HEK293 (cell line): ENCODE data around the gene C10orf88.

Experiments used
- CTCF ChIA-PET: fragments of 350-600 bp; formaldehyde crosslinking; extraction: SDS; loops from one replicate; lab custom pipeline; 2021; ENCODE audit warnings: antibody characterized with exemption; lab: Yijun Ruan, JAX
- POLR2A ChIA-PET: fragments of 300-600 bp; formaldehyde crosslinking; extraction: SDS; loops from one replicate; lab custom pipeline; 2020; ENCODE audit warnings: antibody characterized with exemption, inconsistent platforms; lab: Yijun Ruan, JAX
- H3K27ac ChIP-seq: fragments of 200-500 bp; sonication (Bioruptor generic); 2 replicates; pipeline ENCODE4 v1.5.1; 2014; ENCODE audit warnings: low read depth, low read length, control low read depth, inconsistent platforms; ENCODE audit errors: extremely low read depth
- H3K36me3 ChIP-seq, 2 experiments: fragments of 200-500 bp in 1 of 2; sonication (Bioruptor generic) in 1 of 2; 1 replicate in 1 of 2; 2 replicates in 1 of 2; pipeline ENCODE4 v1.5.1; 2014 to 2017; ENCODE audit warnings: inconsistent platforms in 2 of 2, low read length in 2 of 2; ENCODE audit not compliant: control insufficient read depth in 2 of 2, insufficient read depth in 1 of 2
- H3K4me1 ChIP-seq: fragments of 200-500 bp; sonication (Bioruptor generic); 2 replicates; pipeline ENCODE4 v1.5.1; 2014; ENCODE audit warnings: mild to moderate bottlenecking, low read length, inconsistent platforms; ENCODE audit not compliant: control insufficient read depth, insufficient read depth
- H3K4me3 ChIP-seq: 2 replicates; pipeline ENCODE4 v1.5.1; 2011; ENCODE audit warnings: low read depth, mild to moderate bottlenecking, control low read depth, low read length, moderate library complexity
- H3K9me3 ChIP-seq: fragments of 200-500 bp; sonication (Bioruptor generic); 2 replicates; pipeline ENCODE4 v1.5.1; 2014; ENCODE audit warnings: low read depth, low read length, inconsistent platforms; ENCODE audit not compliant: control insufficient read depth, insufficient read depth
- KLF9 ChIP-seq: fragments of 450-650 bp; formaldehyde crosslinking; IDR thresholded peaks from 2 replicates; pipeline ENCODE4 v1.5.1; 2016; ENCODE audit warnings: missing biosample characterization, missing genetic modification characterization, low read depth
- MEIS1 ChIP-seq: sonication (generic); formaldehyde crosslinking; IDR thresholded peaks from 2 replicates; pipeline ENCODE4 v1.8.1; 2022; ENCODE audit warnings: missing genetic modification reagents, mild to moderate bottlenecking, borderline replicate concordance
- ZBTB1 ChIP-seq: fragments of 450-650 bp; formaldehyde crosslinking; IDR thresholded peaks from 2 replicates; pipeline ENCODE4 v1.5.1; 2016; ENCODE audit warnings: missing biosample characterization, missing genetic modification characterization
- ZIC2 ChIP-seq: fragments of 450-650 bp; formaldehyde crosslinking; IDR thresholded peaks from 2 replicates; pipeline ENCODE4 v1.5.1; 2016; ENCODE audit warnings: missing biosample characterization, missing genetic modification characterization
- ZNF155 ChIP-seq: fragments of 450-650 bp; formaldehyde crosslinking; IDR thresholded peaks from 2 replicates; pipeline ENCODE4 v1.5.1; 2016; ENCODE audit warnings: missing biosample characterization, missing genetic modification characterization
- ZNF211 ChIP-seq: fragments of 450-650 bp; formaldehyde crosslinking; IDR thresholded peaks from 2 replicates; pipeline ENCODE4 v1.5.1; 2016; ENCODE audit warnings: low read depth, missing biosample characterization, missing genetic modification characterization
- ZNF391 ChIP-seq: fragments of 450-650 bp; formaldehyde crosslinking; IDR thresholded peaks from 2 replicates; pipeline ENCODE4 v1.5.1; 2016; ENCODE audit warnings: low read depth, missing biosample characterization, missing genetic modification characterization, borderline replicate concordance
- ZNF558 ChIP-seq: fragments of 450-650 bp; formaldehyde crosslinking; IDR thresholded peaks from 2 replicates; pipeline ENCODE4 v1.5.1; 2016; ENCODE audit warnings: missing biosample characterization, missing genetic modification characterization
- ZNF585B ChIP-seq: fragments of 450-650 bp; formaldehyde crosslinking; IDR thresholded peaks from 2 replicates; pipeline ENCODE4 v1.5.1; 2016; ENCODE audit warnings: missing biosample characterization, missing genetic modification characterization
- ZNF670 ChIP-seq: fragments of 450-650 bp; formaldehyde crosslinking; IDR thresholded peaks from 2 replicates; pipeline ENCODE4 v1.5.1; 2016; ENCODE audit warnings: missing biosample characterization, missing genetic modification characterization, low read depth
- ZNF843 ChIP-seq: fragments of 450-650 bp; formaldehyde crosslinking; IDR thresholded peaks from 2 replicates; pipeline ENCODE4 v1.5.1; 2016; ENCODE audit warnings: missing biosample characterization, missing genetic modification characterization
- TF ChIP-seq, protein P1 (sequence below): fragments of 450-650 bp; formaldehyde crosslinking; IDR thresholded peaks from 2 replicates; pipeline ENCODE4 v1.5.1; 2016; ENCODE audit warnings: missing biosample characterization, missing genetic modification characterization
- TF ChIP-seq, protein P2 (sequence below): fragments of 450-650 bp; formaldehyde crosslinking; IDR thresholded peaks from 2 replicates; pipeline ENCODE4 v1.5.1; 2017; ENCODE audit warnings: missing biosample characterization, missing genetic modification characterization
- TF ChIP-seq, protein P3 (sequence below): fragments of 450-650 bp; formaldehyde crosslinking; IDR thresholded peaks from 2 replicates; pipeline ENCODE4 v1.5.1; 2016; ENCODE audit warnings: missing biosample characterization, missing genetic modification characterization
- TF ChIP-seq, protein P4 (sequence below): fragments of 450-650 bp; formaldehyde crosslinking; IDR thresholded peaks from 2 replicates; pipeline ENCODE4; 2016; ENCODE audit warnings: missing biosample characterization, missing genetic modification characterization
- TF ChIP-seq, protein P5 (sequence below): fragments of 450-650 bp; formaldehyde crosslinking; IDR thresholded peaks from 2 replicates; pipeline ENCODE4 v1.5.1; 2016; ENCODE audit warnings: missing biosample characterization, missing genetic modification characterization, low read depth
- TF ChIP-seq, protein P6 (sequence below): fragments of 450-650 bp; formaldehyde crosslinking; IDR thresholded peaks from 2 replicates; pipeline ENCODE4 v1.5.1; 2016; ENCODE audit warnings: missing biosample characterization, missing genetic modification characterization, low read depth
- TF ChIP-seq, protein P7 (sequence below): fragments of 450-650 bp; formaldehyde crosslinking; IDR thresholded peaks from 2 replicates; pipeline ENCODE4 v1.5.1; 2017; ENCODE audit warnings: missing biosample characterization, missing genetic modification characterization
- TF ChIP-seq, protein P8 (sequence below): sonication (generic); formaldehyde crosslinking; IDR thresholded peaks from 2 replicates; pipeline ENCODE4 v1.8.1; 2022; ENCODE audit warnings: mild to moderate bottlenecking, moderate library complexity, missing genetic modification reagents

The C10orf88 gene

DNA sequence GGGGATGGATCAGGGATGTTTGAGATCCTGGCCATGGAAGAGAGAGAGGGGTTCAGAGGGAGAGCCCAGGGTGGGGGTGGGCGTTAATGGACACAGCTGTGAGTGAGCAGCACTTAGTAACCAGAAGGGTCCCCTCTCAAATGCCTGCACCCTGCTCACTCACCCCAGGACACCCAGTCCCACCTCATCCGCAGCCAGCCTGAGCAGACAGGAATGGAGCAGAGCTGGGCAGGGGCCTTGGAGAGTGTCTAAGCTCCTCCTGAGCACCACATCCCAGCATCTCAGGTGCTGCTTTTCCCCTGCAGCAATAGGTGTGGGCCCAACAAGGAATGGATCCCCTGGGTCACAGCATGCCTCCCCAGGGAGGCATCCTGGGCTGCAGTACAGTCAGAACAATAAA lies 38.3 kb downstream of the C10orf88 start (continued):
- TF ChIP-seq, protein P1, sequence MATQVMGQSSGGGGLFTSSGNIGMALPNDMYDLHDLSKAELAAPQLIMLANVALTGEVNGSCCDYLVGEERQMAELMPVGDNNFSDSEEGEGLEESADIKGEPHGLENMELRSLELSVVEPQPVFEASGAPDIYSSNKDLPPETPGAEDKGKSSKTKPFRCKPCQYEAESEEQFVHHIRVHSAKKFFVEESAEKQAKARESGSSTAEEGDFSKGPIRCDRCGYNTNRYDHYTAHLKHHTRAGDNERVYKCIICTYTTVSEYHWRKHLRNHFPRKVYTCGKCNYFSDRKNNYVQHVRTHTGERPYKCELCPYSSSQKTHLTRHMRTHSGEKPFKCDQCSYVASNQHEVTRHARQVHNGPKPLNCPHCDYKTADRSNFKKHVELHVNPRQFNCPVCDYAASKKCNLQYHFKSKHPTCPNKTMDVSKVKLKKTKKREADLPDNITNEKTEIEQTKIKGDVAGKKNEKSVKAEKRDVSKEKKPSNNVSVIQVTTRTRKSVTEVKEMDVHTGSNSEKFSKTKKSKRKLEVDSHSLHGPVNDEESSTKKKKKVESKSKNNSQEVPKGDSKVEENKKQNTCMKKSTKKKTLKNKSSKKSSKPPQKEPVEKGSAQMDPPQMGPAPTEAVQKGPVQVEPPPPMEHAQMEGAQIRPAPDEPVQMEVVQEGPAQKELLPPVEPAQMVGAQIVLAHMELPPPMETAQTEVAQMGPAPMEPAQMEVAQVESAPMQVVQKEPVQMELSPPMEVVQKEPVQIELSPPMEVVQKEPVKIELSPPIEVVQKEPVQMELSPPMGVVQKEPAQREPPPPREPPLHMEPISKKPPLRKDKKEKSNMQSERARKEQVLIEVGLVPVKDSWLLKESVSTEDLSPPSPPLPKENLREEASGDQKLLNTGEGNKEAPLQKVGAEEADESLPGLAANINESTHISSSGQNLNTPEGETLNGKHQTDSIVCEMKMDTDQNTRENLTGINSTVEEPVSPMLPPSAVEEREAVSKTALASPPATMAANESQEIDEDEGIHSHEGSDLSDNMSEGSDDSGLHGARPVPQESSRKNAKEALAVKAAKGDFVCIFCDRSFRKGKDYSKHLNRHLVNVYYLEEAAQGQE (tag by site-specific recombination): no peak
- no peak for TF ChIP-seq ZNF211
- TF ChIP-seq ZIC2 (tag by site-specific recombination): no peak
- TF ChIP-seq ZNF155: no peak
- TF ChIP-seq, protein P2, sequence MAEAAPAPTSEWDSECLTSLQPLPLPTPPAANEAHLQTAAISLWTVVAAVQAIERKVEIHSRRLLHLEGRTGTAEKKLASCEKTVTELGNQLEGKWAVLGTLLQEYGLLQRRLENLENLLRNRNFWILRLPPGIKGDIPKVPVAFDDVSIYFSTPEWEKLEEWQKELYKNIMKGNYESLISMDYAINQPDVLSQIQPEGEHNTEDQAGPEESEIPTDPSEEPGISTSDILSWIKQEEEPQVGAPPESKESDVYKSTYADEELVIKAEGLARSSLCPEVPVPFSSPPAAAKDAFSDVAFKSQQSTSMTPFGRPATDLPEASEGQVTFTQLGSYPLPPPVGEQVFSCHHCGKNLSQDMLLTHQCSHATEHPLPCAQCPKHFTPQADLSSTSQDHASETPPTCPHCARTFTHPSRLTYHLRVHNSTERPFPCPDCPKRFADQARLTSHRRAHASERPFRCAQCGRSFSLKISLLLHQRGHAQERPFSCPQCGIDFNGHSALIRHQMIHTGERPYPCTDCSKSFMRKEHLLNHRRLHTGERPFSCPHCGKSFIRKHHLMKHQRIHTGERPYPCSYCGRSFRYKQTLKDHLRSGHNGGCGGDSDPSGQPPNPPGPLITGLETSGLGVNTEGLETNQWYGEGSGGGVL: no peak
- TF ChIP-seq, protein P3, sequence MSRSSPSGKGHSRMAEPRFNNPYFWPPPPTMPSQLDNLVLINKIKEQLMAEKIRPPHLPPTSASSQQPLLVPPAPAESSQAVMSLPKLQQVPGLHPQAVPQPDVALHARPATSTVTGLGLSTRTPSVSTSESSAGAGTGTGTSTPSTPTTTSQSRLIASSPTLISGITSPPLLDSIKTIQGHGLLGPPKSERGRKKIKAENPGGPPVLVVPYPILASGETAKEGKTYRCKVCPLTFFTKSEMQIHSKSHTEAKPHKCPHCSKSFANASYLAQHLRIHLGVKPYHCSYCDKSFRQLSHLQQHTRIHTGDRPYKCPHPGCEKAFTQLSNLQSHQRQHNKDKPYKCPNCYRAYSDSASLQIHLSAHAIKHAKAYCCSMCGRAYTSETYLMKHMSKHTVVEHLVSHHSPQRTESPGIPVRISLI (tag by site-specific recombination): no peak
- TF ChIP-seq, protein P4, sequence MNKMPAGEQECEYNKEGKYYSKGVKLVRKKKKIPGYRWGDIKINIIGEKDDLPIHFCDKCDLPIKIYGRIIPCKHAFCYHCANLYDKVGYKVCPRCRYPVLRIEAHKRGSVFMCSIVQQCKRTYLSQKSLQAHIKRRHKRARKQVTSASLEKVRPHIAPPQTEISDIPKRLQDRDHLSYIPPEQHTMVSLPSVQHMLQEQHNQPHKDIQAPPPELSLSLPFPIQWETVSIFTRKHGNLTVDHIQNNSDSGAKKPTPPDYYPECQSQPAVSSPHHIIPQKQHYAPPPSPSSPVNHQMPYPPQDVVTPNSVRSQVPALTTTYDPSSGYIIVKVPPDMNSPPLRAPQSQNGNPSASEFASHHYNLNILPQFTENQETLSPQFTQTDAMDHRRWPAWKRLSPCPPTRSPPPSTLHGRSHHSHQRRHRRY (tag by site-specific recombination): no peak

DNA sequence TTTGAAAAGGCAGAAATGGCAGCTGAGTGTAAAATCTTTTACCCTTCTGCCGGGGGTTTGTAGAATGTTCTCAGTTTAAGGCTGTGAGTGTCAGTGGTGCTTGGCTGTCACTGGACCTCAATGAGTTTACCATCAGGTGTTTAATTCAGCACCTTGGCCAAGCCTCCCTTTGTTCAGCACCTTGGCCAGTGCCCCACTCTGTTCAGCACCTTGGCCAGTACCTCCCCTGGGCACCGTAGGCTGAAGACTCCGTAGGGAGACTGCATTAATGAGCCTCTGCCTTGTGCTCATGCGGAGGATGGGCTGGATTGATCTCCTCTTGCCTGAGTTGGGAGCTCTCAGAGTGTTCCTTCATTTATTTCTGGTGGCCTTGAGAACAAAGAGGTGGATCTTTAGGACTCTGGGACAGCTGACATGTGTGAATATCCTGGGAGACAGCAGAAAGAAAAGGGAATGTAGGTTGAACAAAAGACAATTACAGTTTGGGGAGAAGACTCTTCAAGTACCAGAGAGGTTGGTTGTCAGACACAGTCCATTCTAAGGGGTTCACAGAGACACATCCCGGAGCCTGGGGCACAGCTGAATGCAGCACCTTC lies 42.0 kb downstream of the C10orf88 start:
- Histone ChIP-seq H3K9me3 (no peaks in the 10 kb centered on the region), H3K36me3 (no peaks in the 10 kb centered on the region), H3K4me3 (no peak overlapping the region), H3K27ac (no peak overlapping the region), H3K4me1 (no peaks in the 10 kb centered on the region)
- ChIA-PET CTCF (interaction anchor here (0.6 kb wide), 1 partner anchor 670 kb away, joined by 3 read pairs; no protein-coding TSS in a partner anchor), POLR2A (no interaction called here)
- no peak for TF ChIP-seq ZNF558
- no peak for TF ChIP-seq ZBTB1
- no peak for TF ChIP-seq ZNF843 (tag by site-specific recombination)
- TF ChIP-seq MEIS1 (CRISPR knock-in tag): peak; percentile 83; the same call in 1 of the 2 replicates
- TF ChIP-seq, protein P5, sequence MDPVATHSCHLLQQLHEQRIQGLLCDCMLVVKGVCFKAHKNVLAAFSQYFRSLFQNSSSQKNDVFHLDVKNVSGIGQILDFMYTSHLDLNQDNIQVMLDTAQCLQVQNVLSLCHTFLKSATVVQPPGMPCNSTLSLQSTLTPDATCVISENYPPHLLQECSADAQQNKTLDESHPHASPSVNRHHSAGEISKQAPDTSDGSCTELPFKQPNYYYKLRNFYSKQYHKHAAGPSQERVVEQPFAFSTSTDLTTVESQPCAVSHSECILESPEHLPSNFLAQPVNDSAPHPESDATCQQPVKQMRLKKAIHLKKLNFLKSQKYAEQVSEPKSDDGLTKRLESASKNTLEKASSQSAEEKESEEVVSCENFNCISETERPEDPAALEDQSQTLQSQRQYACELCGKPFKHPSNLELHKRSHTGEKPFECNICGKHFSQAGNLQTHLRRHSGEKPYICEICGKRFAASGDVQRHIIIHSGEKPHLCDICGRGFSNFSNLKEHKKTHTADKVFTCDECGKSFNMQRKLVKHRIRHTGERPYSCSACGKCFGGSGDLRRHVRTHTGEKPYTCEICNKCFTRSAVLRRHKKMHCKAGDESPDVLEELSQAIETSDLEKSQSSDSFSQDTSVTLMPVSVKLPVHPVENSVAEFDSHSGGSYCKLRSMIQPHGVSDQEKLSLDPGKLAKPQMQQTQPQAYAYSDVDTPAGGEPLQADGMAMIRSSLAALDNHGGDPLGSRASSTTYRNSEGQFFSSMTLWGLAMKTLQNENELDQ (tag by site-specific recombination): no peak
- TF ChIP-seq, protein P6, sequence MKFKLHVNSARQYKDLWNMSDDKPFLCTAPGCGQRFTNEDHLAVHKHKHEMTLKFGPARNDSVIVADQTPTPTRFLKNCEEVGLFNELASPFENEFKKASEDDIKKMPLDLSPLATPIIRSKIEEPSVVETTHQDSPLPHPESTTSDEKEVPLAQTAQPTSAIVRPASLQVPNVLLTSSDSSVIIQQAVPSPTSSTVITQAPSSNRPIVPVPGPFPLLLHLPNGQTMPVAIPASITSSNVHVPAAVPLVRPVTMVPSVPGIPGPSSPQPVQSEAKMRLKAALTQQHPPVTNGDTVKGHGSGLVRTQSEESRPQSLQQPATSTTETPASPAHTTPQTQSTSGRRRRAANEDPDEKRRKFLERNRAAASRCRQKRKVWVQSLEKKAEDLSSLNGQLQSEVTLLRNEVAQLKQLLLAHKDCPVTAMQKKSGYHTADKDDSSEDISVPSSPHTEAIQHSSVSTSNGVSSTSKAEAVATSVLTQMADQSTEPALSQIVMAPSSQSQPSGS (tag by site-specific recombination): no peak
- TF ChIP-seq, protein P7, sequence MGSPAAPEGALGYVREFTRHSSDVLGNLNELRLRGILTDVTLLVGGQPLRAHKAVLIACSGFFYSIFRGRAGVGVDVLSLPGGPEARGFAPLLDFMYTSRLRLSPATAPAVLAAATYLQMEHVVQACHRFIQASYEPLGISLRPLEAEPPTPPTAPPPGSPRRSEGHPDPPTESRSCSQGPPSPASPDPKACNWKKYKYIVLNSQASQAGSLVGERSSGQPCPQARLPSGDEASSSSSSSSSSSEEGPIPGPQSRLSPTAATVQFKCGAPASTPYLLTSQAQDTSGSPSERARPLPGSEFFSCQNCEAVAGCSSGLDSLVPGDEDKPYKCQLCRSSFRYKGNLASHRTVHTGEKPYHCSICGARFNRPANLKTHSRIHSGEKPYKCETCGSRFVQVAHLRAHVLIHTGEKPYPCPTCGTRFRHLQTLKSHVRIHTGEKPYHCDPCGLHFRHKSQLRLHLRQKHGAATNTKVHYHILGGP (tag by site-specific recombination): no peak
- TF ChIP-seq ZNF391 (tag by site-specific recombination): no peak
- no peak for TF ChIP-seq ZNF670
- no peak for TF ChIP-seq ZNF585B (tag by site-specific recombination)
- TF ChIP-seq, protein P8, sequence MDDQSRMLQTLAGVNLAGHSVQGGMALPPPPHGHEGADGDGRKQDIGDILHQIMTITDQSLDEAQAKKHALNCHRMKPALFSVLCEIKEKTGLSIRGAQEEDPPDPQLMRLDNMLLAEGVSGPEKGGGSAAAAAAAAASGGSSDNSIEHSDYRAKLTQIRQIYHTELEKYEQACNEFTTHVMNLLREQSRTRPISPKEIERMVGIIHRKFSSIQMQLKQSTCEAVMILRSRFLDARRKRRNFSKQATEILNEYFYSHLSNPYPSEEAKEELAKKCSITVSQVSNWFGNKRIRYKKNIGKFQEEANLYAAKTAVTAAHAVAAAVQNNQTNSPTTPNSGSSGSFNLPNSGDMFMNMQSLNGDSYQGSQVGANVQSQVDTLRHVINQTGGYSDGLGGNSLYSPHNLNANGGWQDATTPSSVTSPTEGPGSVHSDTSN (CRISPR knock-in tag): peak; percentile 98
- TF ChIP-seq KLF9 (tag by site-specific recombination): no peak
